ENCODE data around the gene PDE3B. TPM values are rescaled to one million over a fixed set of nuclear protein-coding genes. Genes with fewer than 3 reads are reported as not detected.

Gene PDE3B
- total RNA-seq, 1 experiment from 2014 or later = 0.23 TPM

- no peak for DNase-seq (ENCODE audit: unreplicated experiment)
- TF ChIP-seq, protein P1, sequence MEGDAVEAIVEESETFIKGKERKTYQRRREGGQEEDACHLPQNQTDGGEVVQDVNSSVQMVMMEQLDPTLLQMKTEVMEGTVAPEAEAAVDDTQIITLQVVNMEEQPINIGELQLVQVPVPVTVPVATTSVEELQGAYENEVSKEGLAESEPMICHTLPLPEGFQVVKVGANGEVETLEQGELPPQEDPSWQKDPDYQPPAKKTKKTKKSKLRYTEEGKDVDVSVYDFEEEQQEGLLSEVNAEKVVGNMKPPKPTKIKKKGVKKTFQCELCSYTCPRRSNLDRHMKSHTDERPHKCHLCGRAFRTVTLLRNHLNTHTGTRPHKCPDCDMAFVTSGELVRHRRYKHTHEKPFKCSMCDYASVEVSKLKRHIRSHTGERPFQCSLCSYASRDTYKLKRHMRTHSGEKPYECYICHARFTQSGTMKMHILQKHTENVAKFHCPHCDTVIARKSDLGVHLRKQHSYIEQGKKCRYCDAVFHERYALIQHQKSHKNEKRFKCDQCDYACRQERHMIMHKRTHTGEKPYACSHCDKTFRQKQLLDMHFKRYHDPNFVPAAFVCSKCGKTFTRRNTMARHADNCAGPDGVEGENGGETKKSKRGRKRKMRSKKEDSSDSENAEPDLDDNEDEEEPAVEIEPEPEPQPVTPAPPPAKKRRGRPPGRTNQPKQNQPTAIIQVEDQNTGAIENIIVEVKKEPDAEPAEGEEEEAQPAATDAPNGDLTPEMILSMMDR (IDR thresholded peaks at IDR 0.05; ENCODE audit: unreplicated experiment) = no peak
- H3K4me1 Mint-ChIP-seq (ENCODE audit: insufficient read depth, unreplicated experiment) = no peaks in the 10 kb centered on the region
- no peaks in the 10 kb centered on the region for H3K27me3 Mint-ChIP-seq (ENCODE audit: insufficient read depth, unreplicated experiment)
- CTCF ChIA-PET = no interaction called here
- H3K4me3 Mint-ChIP-seq (ENCODE audit: unreplicated experiment) = no peak overlapping the region
- peaks cover 6% of the 10 kb centered on the region for H3K36me3 Mint-ChIP-seq (ENCODE audit: insufficient read depth, unreplicated experiment)
- H3K27ac Mint-ChIP-seq (ENCODE audit: low read depth, unreplicated experiment) = no peak overlapping the region
- intact Hi-C loops (cut with micrococcal nuclease) = no loop called here
- POLR2A ChIA-PET = interaction anchor here (0.7 kb wide), 1 partner anchor 270 kb away, joined by 3 read pairs; no protein-coding TSS in a partner anchor
- no peaks in the 10 kb centered on the region for H3K9me3 Mint-ChIP-seq (ENCODE audit: unreplicated experiment)
- no TSS peak for BruUV-seq (replicated peaks)
Measured at GRCh38 chr11:14842002-14842401, 198.4 kb downstream of the PDE3B start.

GRCh38 chr11:14852571-14853177 lies 209.1 kb downstream of the PDE3B start:
- Mint-ChIP-seq H3K27me3 (ENCODE audit: insufficient read depth, unreplicated experiment) (peaks cover 19% of the 10 kb centered on the region), H3K9me3 (ENCODE audit: unreplicated experiment) (no peaks in the 10 kb centered on the region), H3K4me3 (ENCODE audit: unreplicated experiment) (no peak overlapping the region), H3K27ac (ENCODE audit: low read depth, unreplicated experiment) (no peak overlapping the region), H3K36me3 (ENCODE audit: insufficient read depth, unreplicated experiment) (no peaks in the 10 kb centered on the region), H3K4me1 (ENCODE audit: insufficient read depth, unreplicated experiment) (peaks cover 10% of the 10 kb centered on the region)
- TF ChIP-seq, protein P1 (IDR thresholded peaks at IDR 0.05; ENCODE audit: unreplicated experiment) = no peak
- intact Hi-C loops (cut with micrococcal nuclease) = no loop called here
- ChIA-PET POLR2A (no interaction called here), CTCF (no interaction called here)
- DNase-seq (ENCODE audit: unreplicated experiment) = no peak
- BruUV-seq (replicated peaks) = no TSS peak

GRCh38 chr11:14854057-14854456 lies 210.5 kb downstream of the PDE3B start:
- no TSS peak for BruUV-seq (replicated peaks)
- ChIA-PET POLR2A (no interaction called here), CTCF (interaction anchor here (0.7 kb wide), 1 partner anchor 52 kb away, joined by 4 read pairs; no protein-coding TSS in a partner anchor)
- TF ChIP-seq, protein P1 (IDR thresholded peaks at IDR 0.05; ENCODE audit: unreplicated experiment) = no peak
- Mint-ChIP-seq H3K36me3 (ENCODE audit: insufficient read depth, unreplicated experiment) (no peaks in the 10 kb centered on the region), H3K27ac (ENCODE audit: low read depth, unreplicated experiment) (no peak overlapping the region), H3K27me3 (ENCODE audit: insufficient read depth, unreplicated experiment) (peaks cover 22% of the 10 kb centered on the region), H3K4me1 (ENCODE audit: insufficient read depth, unreplicated experiment) (peaks cover 10% of the 10 kb centered on the region), H3K9me3 (ENCODE audit: unreplicated experiment) (no peaks in the 10 kb centered on the region), H3K4me3 (ENCODE audit: unreplicated experiment) (no peak overlapping the region)
- DNase-seq (ENCODE audit: unreplicated experiment) = no peak
- intact Hi-C loops (cut with micrococcal nuclease) = no loop called here

GRCh38 chr11:14855890-14856289 lies 212.3 kb downstream of the PDE3B start:
- H3K4me3 Mint-ChIP-seq (ENCODE audit: unreplicated experiment) = no peak overlapping the region

More at GRCh38 chr11:14855890-14856289, 212.3 kb downstream of the PDE3B start:
- intact Hi-C loops (cut with micrococcal nuclease) = no loop called here
- peaks cover 10% of the 10 kb centered on the region for H3K4me1 Mint-ChIP-seq (ENCODE audit: insufficient read depth, unreplicated experiment)
- H3K27me3 Mint-ChIP-seq (ENCODE audit: insufficient read depth, unreplicated experiment) = peaks cover 22% of the 10 kb centered on the region
- no peaks in the 10 kb centered on the region for H3K36me3 Mint-ChIP-seq (ENCODE audit: insufficient read depth, unreplicated experiment)
- ChIA-PET POLR2A (interaction anchor here (0.7 kb wide), 1 partner anchor 36 kb away, joined by 3 read pairs; the partner anchor contains the start of gene CYP2R1), CTCF (interaction anchor here (0.7 kb wide), 1 partner anchor 342 kb away, joined by 3 read pairs; no protein-coding TSS in a partner anchor)
- BruUV-seq (replicated peaks) = no TSS peak
- DNase-seq (ENCODE audit: unreplicated experiment) = no peak
- TF ChIP-seq, protein P1 (IDR thresholded peaks at IDR 0.05; ENCODE audit: unreplicated experiment) = no peak
- H3K27ac Mint-ChIP-seq (ENCODE audit: low read depth, unreplicated experiment) = no peak overlapping the region
- H3K9me3 Mint-ChIP-seq (ENCODE audit: unreplicated experiment) = no peaks in the 10 kb centered on the region
